GM12801 (cell line): ENCODE measurements around the gene MEIS2.

Experiments used
- TF ChIP-seq, protein P1 (sequence below): IDR thresholded peaks from one replicate; pipeline ENCODE4 v1.5.1; 2011; ENCODE audit warnings: control low read depth; ENCODE audit not compliant: insufficient read length; ENCODE audit errors: extremely low read depth

The MEIS2 gene

DNA sequence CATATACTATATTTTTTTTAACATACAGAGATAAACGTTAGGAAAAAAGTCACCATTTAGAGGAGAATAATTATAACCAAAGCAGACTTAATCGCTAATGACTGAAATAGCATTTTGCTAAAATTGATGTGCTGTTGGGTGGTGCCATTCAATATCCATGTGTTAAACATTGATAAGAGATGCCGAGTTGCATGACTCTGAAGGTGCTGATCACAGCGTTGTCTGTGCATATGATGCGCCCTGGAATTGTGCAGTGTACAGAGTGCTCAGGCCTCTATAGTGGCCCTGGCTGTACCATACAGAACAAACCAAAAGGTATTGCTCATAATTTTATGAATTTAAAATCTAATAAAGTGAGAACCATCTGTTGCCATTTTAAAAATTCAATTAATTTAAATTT lies 168.3 kb downstream of the MEIS2 start:
- TF ChIP-seq, protein P1, sequence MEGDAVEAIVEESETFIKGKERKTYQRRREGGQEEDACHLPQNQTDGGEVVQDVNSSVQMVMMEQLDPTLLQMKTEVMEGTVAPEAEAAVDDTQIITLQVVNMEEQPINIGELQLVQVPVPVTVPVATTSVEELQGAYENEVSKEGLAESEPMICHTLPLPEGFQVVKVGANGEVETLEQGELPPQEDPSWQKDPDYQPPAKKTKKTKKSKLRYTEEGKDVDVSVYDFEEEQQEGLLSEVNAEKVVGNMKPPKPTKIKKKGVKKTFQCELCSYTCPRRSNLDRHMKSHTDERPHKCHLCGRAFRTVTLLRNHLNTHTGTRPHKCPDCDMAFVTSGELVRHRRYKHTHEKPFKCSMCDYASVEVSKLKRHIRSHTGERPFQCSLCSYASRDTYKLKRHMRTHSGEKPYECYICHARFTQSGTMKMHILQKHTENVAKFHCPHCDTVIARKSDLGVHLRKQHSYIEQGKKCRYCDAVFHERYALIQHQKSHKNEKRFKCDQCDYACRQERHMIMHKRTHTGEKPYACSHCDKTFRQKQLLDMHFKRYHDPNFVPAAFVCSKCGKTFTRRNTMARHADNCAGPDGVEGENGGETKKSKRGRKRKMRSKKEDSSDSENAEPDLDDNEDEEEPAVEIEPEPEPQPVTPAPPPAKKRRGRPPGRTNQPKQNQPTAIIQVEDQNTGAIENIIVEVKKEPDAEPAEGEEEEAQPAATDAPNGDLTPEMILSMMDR = no peak

DNA sequence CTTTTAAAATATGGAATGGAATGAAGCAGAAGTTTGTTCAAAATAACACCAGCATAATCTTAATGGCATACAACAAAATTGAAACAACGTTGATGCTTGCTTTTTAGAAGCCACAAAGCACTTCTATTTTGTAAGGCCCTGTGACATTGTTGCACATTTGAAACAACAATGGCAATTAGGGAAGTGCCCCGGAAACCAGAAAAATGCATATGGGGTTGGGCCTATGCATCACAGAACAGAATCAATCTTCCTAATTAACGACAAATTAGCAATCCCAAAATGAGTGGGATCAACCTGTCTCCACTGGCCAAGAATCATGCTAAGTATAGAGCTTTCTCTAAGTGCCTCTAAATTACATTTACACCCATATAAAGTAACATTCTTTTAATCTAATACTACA lies 168.9 kb downstream of the MEIS2 start:
- TF ChIP-seq, protein P1 = no peak

DNA sequence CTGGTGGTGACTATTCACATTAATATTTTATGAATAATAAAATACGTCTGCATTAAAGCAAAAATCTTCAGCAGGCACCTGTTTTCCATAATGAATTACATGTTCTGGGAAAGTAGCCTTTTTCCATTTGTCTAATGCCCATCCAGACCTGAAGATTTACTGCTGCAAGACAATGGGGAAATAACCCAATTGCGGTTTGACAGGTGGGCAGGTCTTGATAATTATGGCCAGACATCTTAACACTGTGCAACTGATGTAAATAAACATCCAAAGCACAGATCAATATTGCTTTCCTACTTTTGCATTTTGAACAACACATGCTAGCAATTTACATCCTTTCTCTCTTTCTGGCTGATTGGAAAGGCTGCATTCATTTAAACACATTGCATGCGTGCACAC lies 173.9 kb downstream of the MEIS2 start:
- TF ChIP-seq, protein P1 = no peak

DNA sequence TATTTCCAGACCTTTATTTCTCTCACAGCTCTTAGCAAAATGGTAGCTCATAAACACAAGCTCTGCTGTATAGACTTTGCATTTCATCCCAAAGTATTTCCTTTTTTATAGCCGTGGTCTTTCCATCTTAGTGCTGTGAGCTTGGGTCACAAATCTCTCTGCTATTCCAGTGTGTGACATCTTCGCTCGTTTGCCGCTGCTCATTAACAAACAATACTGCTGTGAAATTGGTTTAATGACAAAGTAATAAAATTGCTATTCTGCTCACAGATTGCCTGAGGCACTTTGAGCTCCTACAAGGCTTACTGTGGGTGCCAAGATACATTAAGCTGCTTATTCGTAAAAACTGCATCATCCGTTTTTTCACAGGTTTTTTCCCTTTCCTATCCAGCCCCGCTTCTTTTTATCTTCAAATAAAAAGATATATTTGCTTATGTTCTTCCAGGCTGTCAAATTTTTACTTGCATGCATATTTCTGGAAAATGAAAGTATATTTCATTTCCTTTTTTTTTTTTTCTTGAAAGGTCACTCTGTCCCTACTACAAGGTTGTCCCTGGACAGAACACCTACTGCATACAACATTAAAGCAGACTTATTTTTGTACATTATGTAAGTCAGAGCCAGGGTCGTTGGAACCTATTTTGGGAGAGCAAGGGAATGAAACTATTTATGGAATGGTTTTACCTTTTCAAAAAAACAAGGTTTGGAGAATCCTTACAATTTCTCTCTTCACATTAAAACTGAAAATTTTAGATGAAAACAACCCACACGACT lies 174.5 kb downstream of the MEIS2 start:
- TF ChIP-seq, protein P1 = no peak

DNA sequence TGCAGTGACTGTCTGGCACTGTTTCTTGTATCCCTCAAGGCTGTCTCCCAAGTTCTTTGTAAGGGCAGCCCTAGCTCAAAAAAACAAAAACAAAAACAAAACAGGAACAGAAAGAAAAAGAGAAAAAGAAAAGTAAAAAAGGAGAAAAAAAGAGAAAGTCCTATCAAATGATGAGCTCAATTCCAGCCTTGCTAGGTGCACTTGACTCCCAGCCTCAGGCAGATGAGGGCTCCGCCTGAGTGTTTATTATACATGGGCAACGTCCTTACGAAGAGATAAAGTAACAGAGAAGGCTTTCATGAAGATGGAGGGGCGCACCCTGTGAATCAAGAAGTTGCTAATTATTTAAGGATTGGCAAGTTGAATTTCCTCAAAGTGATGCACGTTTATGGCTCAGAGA lies 175.3 kb downstream of the MEIS2 start:
- TF ChIP-seq, protein P1 = no peak

DNA sequence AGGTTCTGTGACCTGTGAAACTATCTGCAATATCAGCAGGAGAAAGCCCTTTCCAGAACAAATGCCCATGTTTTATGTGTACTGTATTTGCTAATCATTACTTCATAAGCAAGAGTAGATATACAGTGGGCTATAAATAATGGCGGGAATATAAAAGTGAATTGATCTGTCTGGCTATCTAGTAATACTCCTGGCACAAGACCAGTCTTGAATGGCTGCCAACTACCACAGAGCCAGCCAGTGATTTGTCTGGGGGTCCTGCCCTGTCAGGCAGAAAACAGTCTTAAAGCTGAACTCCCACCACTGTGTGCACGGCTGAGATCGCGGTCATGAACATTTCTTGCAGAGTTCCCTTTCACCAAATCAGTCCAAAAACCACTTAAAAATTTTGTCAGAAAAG lies 176.3 kb downstream of the MEIS2 start:
- TF ChIP-seq, protein P1 = no peak

DNA sequence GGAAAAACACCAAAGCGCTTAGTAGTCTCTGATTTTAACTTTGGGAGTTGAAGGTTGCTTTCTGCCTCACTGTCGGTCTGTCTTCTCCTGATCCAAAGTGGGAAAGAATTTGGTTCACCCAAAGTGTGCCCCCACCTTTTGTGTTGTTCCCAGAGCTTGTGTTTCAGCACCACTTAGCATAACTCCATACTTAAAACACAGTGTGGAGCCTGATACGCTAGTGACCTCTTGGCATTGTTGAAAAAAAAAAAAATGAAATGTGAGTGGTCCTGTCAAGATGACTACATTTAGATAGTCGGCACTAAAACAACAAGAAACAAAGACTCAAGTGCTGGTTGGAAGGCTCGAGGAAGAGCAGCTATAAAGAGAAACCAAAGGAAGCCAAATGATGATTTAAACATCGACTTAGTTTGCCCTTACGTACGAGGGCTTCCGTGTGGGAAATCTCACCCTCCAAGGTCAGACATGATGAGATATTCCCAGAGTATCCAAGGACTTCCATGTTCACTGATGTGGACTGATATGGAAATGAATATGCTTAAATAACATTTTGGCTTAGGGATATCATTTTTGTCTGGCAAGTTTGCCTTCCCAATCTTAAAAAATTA lies 178.8 kb downstream of the MEIS2 start:
- TF ChIP-seq, protein P1 = no peak
